Stimulated activated CD4-positive, alpha-beta T cell treated with anti-CD3 and anti-CD28 coated beads, Interleukin-12 subunit alpha, Interleukin-12 subunit beta, amount 100 ng/mL, for 24 hours (primary cell): ENCODE data around the gene IRX2.

Experiments used
- DNase-seq, 2 experiments: peaks; one replicate each; pipeline ENCODE4 v3.0.0-alpha.2; 2020; ENCODE audit warnings: low read depth in 2 of 2

Gene IRX2

DNA sequence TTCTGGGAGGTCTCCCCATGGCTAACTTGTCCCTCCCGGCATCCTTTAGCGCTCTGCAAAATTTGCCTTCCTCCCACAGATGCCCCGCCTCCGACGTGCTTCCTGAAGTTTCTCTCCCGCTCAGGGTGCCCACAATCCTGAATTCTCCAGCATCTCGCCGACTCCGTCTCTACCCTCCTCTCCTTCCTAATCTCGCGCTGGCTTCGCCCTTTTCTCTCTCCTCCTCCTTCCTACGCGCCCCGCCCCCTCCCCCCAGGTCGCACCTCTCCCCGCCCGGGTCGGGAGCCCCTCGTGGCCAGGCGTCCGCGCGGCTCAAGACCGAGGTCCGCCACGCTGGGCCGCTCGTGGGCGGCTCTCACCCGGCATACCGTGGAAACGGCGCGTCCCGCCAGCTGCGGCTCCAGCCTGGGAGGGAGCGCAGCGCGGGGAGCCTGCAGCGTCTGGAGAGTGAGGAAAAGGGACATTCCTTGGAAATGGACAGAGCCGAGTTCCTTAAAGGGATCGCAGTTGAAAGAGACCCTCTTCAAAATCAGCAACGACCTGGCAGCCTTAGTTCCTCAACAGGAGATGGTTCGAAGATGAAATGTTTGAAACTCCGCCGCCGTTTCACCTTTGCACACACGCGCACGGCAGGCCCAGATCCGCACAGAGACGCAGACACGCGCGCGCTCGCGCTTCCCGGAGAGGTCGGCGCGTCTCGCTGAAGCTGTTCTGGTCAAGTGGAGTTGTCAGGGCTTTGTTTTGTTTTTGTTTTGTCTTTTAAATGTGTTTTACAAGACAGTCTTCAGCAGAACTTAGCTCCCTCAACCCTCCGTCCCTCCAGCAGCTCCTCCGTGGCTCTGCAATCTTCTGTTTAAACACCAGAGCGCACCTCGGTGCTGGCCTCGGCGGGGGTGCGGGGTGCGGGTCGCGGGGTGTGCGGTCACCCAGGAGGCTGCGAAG lies 5.0 kb upstream of the IRX2 start:
- DNase-seq, result no peak

DNA sequence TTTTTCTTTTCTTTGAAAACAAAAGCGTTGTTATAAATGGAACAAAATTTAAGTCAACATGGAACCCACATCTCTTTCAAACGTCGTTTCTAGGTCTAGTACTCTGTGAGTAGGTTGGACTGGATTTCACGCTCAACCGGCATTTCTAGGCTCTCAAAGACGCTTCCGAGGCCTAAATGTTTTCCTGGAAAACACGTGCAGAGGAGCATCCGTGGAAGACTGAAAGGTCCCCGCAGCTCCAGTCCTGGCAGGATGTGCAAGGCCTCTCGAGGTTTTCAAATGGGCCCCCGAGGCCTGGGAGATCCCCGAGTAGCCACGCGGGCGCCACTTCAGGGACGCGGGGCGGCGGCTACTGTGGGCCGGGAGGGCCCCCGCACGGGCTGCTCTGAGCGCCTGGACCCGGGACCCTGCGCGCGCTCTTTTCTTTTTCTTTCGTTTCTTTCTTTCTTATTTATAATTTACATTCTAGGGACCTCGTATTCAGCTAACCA lies 4.2 kb upstream of the IRX2 start:
- DNase-seq, result no peak

DNA sequence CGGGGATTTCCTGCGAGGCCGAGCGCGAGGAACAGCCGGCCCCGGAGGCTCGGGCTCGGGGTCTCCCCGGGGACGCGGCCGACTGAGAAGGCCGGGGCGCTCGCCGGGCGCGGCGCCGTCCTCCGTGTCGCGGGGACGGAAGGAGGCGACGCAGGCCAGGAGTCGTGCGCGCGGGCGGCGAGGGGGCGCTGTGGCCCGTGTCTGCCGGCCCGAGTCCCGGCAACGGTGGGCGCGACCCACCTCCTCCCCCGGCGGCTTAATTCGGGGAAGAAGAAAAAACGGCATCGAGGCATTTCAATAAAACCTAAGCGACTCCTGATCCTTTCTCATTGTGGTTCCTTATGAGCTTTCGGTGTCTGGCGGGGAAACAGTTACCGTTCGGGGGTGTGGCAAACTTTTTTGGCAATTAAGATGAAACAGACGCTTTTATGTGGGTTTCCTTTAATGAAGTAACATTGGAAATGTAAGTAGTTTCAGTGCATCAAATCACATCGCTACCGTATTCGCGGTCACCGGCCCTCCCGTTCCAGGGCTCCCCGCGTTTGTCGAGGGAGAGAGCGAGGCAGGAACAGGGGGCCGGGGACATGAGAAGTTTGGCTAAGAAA lies 3.7 kb upstream of the IRX2 start:
- DNase-seq, result no peak

DNA sequence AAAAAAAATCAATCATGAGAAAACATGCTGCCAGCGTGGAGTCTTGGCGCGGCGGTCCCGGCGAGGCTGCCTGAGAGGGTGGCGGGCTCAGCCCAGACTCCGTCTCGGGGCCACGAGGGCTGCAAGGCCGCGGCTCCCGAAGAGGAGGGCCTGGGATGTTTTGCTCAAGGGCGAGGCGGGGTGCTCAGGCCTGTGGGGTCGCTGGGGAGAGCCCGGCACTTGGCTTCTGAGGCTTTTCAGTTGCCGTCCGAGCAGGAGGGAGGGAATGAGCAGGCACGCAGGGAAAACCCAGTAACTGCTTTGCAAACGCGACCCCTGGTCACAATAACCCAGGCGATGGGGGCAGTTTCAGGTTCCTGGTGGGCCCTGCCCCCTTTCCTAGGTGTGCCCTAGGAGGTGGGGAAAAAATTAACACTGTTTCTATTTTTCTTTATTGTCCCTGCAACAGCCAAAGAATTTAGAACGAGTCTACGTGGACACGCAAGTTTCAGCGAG lies 3.2 kb upstream of the IRX2 start:
- DNase-seq, result no peak

DNA sequence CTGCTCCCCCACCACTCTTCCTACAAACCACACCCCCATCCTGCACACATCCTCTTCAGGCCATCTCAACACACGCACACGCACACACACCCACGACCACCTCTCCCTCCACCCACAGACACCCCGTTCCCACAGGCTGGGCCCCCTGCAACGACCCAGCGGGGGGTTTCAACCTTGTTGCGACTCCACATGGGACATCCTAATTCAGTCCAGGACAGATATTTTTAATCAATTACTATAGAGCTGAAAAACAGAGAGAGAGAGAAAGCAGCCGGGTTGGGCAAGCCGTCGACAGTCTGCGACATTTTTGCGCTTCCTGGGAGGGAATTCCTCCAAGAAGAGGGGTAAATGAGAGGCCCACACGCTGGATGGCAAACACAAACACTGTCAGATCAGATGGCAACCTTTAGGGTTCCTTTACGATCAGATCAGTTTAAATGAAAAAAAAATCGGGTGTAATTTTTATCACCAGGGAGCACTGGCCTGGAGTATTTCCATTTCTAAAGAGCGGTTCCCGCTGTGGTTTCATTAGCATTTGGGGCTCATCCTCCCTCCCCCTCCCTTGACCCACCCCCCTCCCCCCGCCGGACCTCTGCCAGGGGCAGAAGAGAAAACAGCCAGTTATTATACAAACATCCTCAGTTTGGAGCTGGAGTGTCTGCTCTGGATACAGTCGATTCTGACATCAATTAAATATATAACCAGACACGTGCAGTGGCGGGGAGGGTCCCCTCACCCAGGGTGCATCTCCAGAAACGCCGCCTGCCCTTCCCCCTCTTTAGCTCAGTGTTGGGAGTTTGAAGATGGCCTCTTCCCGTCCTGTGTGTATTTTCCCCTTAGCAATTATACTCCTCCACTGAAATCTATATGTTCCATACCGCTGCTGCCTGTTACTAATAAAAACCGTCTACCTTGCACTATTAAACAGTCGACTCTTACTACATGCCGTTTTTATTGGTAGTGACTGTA lies 2.3 kb upstream of the IRX2 start:
- DNase-seq, result no peak

DNA sequence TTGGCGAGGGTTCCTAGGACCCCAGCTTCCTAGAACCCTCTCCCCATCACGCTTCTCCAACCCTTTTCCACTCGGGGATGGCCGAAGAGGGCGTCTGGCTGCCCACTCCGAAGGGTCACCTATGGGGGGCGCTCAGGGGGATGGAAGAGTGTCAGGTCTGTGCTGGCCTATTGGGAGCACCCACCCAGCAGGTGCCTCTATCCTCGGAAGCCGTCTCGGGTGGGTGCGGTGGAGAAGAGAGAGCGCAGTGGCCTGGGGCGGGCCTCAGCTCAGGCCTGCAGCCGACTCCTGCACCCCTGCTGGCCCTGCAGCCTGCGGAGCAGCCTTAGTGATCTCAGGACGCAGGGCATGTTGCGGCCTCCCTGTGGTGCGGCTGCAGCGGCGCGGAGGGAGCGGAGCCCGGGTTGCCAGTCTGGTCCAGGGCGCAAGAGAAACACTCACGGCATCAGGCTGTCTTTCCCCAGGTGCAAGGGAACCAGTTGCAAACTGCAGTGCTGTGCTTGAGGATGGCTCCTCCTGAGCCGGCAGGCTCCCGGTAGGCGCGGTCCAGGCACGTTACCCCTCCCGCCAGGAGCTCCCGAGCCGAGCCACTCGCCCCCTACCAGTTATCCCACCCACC lies 1.5 kb upstream of the IRX2 start:
- DNase-seq, result no peak

DNA sequence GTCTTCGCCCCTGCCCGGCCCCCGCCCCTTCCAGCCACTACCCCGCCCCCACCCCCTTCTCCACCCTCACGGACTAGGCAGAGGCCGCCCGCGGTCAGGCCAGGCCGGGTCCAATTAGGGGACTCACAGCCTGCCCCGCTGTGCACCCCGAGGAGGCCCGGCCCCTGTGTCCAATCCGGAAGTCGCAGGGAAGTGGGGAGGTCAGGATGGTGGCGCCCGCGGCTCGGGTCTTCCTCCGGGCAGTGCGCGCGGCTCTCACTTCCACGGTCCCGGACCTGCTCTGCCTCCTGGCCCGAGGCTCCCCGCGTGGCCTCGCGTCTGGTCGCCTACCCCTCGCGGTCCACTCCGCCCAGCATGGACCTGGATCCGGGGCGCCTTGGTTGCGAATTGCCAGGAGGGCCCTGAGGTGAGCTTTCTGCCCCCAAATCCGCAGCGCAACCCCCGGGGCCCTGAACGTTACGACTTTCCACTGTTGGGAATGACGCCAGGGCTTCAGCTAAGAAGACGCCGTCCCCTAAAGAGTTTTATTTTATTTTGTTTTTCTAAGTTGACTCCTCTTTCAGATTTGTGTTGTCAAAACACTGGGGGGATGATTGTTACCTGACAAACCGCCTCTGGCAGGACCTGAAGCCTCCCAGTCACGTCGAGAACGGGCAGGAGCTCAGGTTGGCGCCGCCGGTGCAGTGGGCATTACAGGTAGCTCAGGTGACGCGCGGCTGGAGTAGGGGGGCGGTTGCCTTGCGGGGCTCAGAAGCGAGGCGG lies 763 bp upstream of the IRX2 start:
- no peak for DNase-seq

DNA sequence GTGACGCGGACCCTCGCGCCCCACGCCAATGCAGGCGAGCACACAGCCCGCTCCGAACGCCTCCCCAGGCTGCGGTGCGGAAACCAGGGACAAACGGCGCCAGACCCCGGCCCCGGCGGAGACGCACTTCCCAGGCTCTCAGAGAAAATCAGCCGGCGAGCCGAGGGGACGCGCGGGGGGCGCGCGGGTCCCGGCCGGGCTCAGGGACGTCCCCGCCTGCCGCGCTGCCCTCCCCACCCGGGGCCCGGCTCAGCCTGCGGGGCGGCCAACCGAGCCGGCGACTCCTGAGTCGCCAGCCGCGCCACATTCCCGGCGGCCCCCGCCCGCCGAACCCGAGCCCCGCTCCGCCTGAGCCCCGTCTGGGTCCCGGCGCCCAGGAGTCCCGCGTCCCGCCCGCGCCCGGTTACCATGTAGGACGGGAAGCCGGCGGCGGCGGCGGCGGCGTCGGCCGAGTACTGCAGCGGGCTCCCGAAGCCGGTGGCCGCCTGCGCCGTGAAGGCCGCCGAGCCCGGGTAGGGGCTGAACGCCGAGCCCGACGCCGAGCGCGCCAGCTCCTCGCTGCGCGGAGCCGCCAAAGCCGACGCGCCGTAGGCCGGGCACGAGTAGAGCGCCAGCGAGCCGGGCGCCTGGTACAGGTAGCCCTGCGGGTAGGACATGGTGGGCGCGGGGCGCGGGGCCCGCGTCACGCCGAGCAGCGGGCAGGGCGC lies 566 bp downstream of the IRX2 start:
- DNase-seq, result no peak

DNA sequence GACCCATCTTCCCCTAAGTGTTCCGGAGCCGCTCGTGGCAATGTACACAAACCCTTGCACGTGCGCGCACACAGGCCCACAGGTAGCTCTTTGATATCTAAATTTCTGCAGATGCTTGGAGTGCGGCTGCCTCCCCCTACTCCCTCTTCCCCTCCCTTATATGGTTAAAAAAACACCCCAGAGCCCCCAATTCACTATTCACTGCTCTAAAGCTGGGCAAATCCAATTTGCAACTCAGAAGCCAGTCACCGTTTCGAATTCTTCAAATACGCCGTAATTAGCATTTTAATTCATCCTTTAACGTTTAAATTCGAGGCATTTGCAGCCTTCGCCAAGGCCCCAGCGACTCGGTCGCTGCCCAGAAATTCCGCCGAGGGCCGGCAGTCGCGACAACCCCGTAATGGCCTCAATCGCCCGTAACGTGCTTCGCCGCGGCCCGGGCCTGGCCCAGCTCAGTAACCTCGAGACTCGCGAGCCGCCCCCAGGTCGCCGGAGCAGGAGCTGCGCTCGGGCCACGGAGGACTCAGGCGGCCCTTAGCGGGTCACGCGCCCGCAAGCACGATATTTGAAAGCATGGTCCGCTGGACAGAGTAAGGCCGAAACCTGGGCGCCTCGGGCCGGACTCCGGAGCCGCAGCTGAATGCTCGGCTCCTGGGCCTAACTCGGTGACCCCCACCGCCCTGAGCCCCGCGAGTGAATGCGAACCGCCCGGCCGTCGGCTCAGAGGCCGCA lies 1.3 kb downstream of the IRX2 start:
- DNase-seq, result no peak

DNA sequence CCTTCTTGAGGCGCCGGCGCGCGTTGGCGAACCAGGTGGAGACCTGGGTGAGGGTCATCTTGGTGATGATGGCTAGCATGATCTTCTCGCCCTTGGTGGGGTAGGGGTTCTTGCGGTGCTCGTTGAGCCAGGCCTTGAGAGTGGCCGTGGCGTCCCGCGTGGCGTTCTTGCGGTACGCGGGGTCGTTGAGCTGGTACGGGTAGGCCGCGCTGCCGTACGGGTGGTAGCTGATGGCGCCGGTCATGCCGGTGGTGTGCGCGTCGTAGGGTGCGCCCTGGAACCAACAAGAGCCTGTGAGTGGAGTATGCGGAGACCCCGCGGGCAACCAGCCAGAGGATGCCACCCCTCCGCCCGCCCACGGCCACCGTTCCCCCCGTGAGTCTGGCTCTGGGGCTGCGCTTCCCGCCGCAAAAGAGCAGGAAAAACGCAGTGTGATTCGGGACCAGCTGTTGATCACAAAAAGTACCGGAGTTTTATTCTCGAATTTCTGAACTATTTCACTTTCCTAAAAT lies 1.9 kb downstream of the IRX2 start:
- no peak for DNase-seq

DNA sequence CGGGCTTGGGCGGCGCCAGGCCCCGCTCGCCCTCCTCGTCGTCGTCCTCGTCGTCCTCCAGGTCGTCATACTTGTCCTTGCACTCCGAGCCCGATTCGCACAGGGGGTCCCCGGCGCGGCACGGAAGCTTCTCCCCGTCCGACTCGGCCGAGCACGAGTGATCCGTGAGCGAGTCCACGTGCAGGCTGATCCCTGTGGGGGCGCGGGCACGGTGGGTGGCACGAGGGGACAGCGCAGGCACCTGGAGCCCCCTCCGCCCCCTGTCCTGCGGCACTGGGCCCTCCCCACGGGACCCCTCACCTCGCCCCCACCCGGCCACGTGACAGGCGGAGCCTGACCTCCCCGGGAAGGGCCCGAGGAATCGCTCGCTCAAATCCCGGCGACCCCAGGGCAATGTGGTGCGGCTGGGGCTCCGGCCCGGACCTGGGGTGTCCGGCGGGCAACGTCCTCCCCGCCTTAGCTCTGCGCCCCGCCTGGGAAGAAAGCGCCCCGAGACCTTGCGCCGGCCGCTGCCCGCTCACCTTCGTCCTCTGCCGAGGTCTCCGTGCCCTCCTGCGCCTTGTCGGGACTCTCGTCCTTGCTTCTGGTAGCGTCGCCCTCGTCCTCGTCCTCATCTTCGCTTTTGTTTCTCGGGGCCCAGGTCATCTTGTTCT lies 2.5 kb downstream of the IRX2 start:
- DNase-seq, result no peak

DNA sequence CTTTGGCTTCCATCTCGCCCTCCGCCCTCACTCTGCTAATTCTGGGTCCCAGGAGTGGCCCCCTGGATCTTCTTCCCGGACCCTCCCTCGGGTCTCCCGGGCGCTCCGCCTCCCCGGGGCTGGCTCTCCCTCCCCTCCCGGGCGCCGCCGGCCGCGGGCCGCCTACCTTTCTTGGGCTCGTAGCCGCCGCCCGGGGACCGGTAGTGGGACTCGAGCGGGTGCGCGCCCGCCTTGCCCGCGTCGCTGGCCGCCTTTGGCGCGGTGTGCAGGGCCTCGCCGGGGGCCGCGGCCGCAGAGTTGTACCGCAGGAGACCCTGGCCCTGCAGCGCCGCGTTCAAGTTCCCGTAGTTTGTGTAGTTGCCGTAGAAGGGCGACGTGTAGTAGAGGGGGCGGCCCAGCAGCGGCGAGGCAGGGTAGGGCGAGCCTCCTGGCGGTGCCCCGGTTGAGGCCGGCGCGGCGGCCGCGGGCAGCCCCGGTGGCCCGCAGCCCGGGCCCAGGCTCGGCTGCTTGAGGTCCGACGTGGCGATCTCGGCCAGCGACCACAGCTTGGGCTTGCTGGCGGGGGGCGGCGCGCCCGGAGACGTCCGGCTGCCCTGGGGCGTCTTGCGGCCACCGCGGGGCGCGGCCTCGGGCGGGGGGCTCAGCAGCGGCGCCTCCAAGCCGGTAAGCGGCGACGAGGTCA lies 3.2 kb downstream of the IRX2 start:
- DNase-seq, result no peak

DNA sequence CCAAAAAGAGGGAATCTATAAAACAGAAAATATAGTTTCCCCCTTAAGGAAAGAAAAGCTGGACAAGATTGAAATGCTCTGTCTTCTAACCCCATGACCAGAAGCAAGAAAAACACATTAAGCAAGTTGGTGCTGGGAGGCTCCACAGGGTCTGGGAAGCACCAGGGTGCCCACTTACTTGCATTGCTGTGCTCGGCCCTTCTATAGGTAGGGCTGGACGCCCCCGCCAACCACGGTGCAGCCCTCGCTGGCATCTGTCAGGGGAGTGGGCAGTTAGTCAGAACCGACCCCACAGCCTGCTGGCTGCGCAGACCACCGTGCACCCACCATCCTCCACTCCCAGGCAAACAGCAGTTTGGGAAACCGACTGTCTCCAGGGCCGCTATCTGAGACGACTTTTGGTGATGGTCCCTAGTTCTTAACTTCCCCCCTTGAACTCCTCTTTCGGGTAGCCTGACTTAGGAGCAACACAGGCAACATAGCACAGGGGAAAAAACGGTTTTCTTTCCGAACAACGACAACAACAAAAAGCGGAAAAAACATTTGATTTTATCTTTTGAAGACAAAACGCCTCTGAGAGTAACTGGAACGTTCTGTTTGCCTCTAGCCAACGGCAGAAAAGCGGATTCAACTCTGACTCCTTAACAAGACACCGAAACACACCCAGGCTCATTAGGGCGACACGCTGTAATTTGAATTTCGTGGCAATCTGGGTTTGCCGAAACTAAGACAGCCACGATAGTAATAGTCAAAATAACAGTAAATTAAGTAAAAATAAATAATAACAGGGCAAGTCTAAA lies 3.9 kb downstream of the IRX2 start:
- no peak for DNase-seq

DNA sequence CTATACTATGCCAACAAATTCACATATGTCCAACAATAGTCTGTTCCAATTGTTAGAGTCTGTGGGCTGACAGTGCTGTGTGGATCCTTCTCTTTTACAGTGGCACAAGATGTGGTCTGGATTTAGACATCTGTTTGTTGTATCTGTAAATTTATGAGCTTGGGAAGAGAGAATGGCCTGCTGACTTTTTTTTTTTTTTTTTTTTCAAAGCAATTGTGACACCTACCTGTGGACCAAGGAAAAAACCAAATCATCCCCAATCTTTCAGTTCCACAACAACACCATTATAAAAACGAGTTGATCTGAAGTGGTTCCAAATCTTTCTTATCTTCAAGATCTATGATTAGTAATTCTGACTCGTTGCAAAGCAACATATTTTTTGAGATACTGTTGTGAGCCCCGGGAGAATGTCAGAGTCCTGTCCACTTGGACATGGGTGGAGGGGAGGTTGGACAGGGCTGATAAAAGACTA lies 4.9 kb downstream of the IRX2 start:
- no peak for DNase-seq

DNA sequence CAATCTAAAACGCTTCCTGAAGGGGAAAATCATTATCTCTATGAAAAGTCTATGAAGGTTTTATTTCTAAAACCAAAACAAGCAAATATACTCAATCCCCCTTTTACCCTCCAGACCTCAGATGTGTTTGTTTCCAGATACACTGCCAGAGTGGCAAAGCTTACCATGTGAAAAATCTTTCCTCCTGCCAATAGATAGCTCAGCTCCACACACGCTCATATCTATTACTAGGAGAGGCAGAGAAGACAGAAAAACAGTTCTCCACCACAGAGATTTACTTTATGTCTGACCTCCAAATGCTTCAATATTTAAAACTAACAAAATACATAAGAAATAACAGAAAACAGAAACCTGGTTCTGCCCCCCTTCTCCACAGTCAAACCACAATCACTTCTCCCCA lies 7.0 kb downstream of the IRX2 start:
- DNase-seq, result no peak

DNA sequence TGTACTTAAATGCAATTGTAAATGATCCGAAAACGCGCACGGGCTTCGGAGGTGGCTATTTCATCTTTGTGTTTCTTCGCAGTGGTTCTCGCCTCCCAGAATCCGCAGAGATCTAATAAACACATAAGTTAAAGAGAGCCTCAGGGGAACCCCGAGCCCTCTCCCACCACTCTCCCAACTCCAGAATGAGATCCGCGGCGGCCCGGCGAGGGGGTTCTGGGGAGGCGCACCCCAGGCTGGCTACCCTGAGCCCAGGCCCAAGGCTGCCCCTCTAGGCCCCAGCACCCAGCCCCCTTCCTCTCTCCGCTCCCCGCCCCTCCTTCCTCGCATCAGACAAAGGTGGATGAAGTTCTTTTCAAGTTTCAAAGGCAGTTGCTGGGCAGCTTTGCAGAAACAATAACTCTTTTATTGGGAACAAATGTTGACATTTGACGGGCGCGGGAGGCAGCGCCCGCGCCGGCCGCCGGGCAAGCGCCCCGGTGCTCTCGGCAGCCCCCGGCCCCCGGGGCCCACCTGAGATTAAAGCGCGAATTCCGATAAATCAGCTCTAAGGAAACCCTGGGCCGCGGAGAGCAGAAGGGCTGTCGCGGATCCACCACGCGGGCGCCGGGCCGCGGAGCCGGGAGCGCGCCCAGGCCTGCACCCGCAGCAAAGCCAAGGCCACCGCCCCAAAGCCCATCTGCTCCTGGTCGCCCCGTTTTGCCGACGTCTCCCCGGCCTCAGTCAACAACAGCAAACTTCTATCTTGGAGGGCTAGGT lies 8.4 kb downstream of the IRX2 start:
- no peak for DNase-seq
